ENCODE results near the gene SSH3. TPM values are rescaled to one million over a fixed set of nuclear protein-coding genes. Genes with fewer than 3 reads are reported as not detected.

Gene SSH3
- total and polyA plus RNA-seq, 2 of the 8 experiments (the other 6 are each of a cell fraction or from before 2014, with no cell fraction given) = 16.9 to 19.8 TPM

GRCh38 chr11:67287355-67288197 lies 15.8 kb upstream of the SSH3 start (continued):
- TF ChIP-seq RAD21 (IDR thresholded peaks at IDR 0.05 in 1 of 2, conservative IDR thresholded peaks at IDR 0.05 in 1 of 2; ENCODE audit: low read depth in 2 of 2, low read length in 2 of 2) (no peak), BCL11A (IDR thresholded peaks at IDR 0.05; ENCODE audit: low read depth in 2 of 2, low read length in 2 of 2) (no peak), JUN (IDR thresholded peaks at IDR 0.05; ENCODE audit: low read depth, low read length) (no peak), FOSL1 (IDR thresholded peaks at IDR 0.05; ENCODE audit: insufficient read depth, low read depth, low read length) (no peak)
